ENCODE measurements around the gene CPN1.
"Not testable (repeated sequence)": the region's sequence is repeated elsewhere in the genome, so short reads cannot be mapped to it uniquely, and the experiment has no call there.

CPN1 gene

GRCh38 chr10:100020886-100021253 lies 60.8 kb downstream of the CPN1 start:
- no peak for DNase-seq

- DNase-seq: peak; percentile 83
Measured at GRCh38 chr10:100020142-100020885, 61.4 kb downstream of the CPN1 start.

- DNase-seq: no peak
Measured at GRCh38 chr10:100019787-100020141, 61.9 kb downstream of the CPN1 start.

GRCh38 chr10:100014071-100014762 lies 67.5 kb downstream of the CPN1 start:
- DNase-seq: no peak

GRCh38 chr10:100013621-100014020 lies 68.0 kb downstream of the CPN1 start:
- DNase-seq: no peak

GRCh38 chr10:100011906-100012305 lies 69.8 kb downstream of the CPN1 start:
- not testable (repeated sequence) for DNase-seq

GRCh38 chr10:100009793-100010676 lies 71.6 kb downstream of the CPN1 start, which contains the start of gene DNMBP:
TSS of gene DNMBP (minus strand) at chr10:100009947. CDS start at chr10:99972124, 37,823 bp downstream.
- DNase-seq: peak; percentile 31

GRCh38 chr10:100009283-100009792 lies 72.3 kb downstream of the CPN1 start:
- DNase-seq: no peak

- no peak for DNase-seq
Measured at GRCh38 chr10:100008708-100009282, 72.9 kb downstream of the CPN1 start.

GRCh38 chr10:100008142-100008522 lies 73.5 kb downstream of the CPN1 start:
- no peak for DNase-seq

GRCh38 chr10:100007231-100008141 lies 74.2 kb downstream of the CPN1 start:
- DNase-seq: no peak

GRCh38 chr10:100006243-100006886 lies 75.3 kb downstream of the CPN1 start:
- no peak for DNase-seq

- no peak for DNase-seq
Measured at GRCh38 chr10:100004805-100005510, 76.7 kb downstream of the CPN1 start.

- DNase-seq: no peak
Measured at GRCh38 chr10:100000109-100000644, 81.5 kb downstream of the CPN1 start.

- no peak for DNase-seq
Measured at GRCh38 chr10:99999319-100000108, 82.2 kb downstream of the CPN1 start.

GRCh38 chr10:99998889-99999288 lies 82.8 kb downstream of the CPN1 start:
- no peak for DNase-seq

GRCh38 chr10:99996671-99997648 lies 84.7 kb downstream of the CPN1 start:
- no peak for DNase-seq

- DNase-seq: no peak
Measured at GRCh38 chr10:99995713-99996112, 86.0 kb downstream of the CPN1 start.

Data from NCI-H748 treated with DMSO at 0.1 percent for 48 hours (cell line).